Esophagus muscularis mucosa (tissue), 4 donors: ENCODE measurements around the gene MFGE8. TPM values are rescaled to one million over a fixed set of nuclear protein-coding genes. Genes with fewer than 3 reads are reported as not detected.

ENCODE experiments used
- DNase-seq: peaks from one replicate; pipeline ENCODE4 v3.0.0-alpha.2; 2017; ENCODE audit errors: extremely low spot score
- H3K27ac ChIP-seq, 4 donors: fragments of 200-600 bp; sonication (generic); replicated peaks in 1 of 4; 1 replicate in 3 of 4; 2 replicates in 1 of 4; pipeline ENCODE4 v1.5.1; 2016 to 2019; ENCODE audit warnings: mild to moderate bottlenecking in 1 of 4
- H3K27me3 ChIP-seq, 4 donors: fragments of 200-600 bp; sonication (generic); one replicate each; pipeline versions ENCODE4 v1.5.1 to v1.6.0; 2016 to 2019
- H3K36me3 ChIP-seq, 4 donors: fragments of 200-600 bp; sonication (generic); one replicate each; pipeline ENCODE4 v1.5.1; 2016 to 2019
- H3K4me1 ChIP-seq, 4 donors: fragments of 200-600 bp; sonication (generic); one replicate each; pipeline ENCODE4 v1.5.1; 2016 to 2019
- H3K4me3 ChIP-seq, 4 donors: fragments of 200-600 bp; sonication (generic); 1 replicate in 2 of 4; 2 replicates in 2 of 4; pipeline ENCODE4 v1.5.1; 2016 to 2019; ENCODE audit warnings: mild to moderate bottlenecking in 4 of 4, moderate library complexity in 1 of 4
- H3K9me3 ChIP-seq, 4 donors: fragments of 200-600 bp; sonication (generic); 1 replicate in 3 of 4; 2 replicates in 1 of 4; pipeline ENCODE4 v1.5.1; 2016 to 2019
- EP300 ChIP-seq: sonication (generic); formaldehyde crosslinking; IDR thresholded peaks from one replicate; pipeline ENCODE4 v1.6.1; 2017; ENCODE audit warnings: antibody characterized with exemption
- POLR2A ChIP-seq: fragments of 450-650 bp; IDR thresholded peaks from one replicate; pipeline ENCODE4 v1.6.1; 2017; ENCODE audit warnings: antibody characterized with exemption, moderate library complexity, mild to moderate bottlenecking, low read depth
- POLR2AphosphoS5 ChIP-seq, 2 donors: sonication (generic); formaldehyde crosslinking; IDR thresholded peaks; one replicate each; pipeline ENCODE4 v1.6.1; 2017; ENCODE audit warnings: antibody characterized with exemption in 2 of 2
- WGBS: methylation state at CpG from one replicate; pipeline ENCODE4 v1.1.5; 2018; 5-methylcytosine and 5-hydroxymethylcytosine counted together
- intact Hi-C: fragments of 100-400 bp; cut with DNase I; formaldehyde crosslinking; loops from one replicate; pipeline ENCODE4 v1.15.1; 2023
- total RNA-seq, 4 donors: library from RNA; depleted of rRNA; stranded (reverse); fragments of >200 nt; gene quantifications; one replicate each; pipeline versions ENCODE4 v1.1.0 to v1.2.1, GENCODE V29; 2016
- TF ChIP-seq, protein P1 (sequence below), 3 experiments: fragments of 200-600 bp in 2 of 3; fragments of 450-650 bp in 1 of 3; sonication (generic) in 2 of 3; IDR thresholded peaks; one replicate each; pipeline ENCODE4 v1.5.1; 2017 to 2019; ENCODE audit warnings: antibody characterized with exemption in 3 of 3, mild to moderate bottlenecking in 2 of 3, moderate library complexity in 1 of 3

MFGE8 gene
- total RNA-seq, 4 donors from 2014 or later: 355 to 614 (median 564) TPM

DNA sequence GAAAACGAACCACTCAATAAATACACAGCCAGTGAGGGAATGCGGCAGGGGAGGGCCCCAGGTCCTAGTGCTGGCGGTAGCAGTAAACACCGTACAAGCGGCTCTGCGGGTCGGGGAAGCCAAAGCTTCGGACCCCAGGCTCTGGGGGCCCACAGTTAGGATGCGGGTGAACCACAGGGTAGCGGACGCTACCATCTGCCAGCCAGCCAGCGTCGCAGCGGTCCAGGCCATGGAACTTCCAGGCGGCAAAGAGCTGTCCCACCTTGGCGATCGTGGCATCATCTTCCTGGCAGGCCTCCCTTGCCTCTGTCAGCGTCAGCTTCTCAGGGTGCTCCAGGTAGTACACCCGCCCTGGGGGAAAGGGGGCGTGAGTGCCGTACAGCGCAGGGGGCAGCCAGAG, 35.3 kb downstream of the MFGE8 start:
- peaks cover 0 to 11% (median 2%) of the 10 kb centered on the region in 4 donors for H3K36me3 ChIP-seq
- no peak for TF ChIP-seq POLR2AphosphoS5 (IDR thresholded peaks at IDR 0.05)
- TF ChIP-seq, protein P1, sequence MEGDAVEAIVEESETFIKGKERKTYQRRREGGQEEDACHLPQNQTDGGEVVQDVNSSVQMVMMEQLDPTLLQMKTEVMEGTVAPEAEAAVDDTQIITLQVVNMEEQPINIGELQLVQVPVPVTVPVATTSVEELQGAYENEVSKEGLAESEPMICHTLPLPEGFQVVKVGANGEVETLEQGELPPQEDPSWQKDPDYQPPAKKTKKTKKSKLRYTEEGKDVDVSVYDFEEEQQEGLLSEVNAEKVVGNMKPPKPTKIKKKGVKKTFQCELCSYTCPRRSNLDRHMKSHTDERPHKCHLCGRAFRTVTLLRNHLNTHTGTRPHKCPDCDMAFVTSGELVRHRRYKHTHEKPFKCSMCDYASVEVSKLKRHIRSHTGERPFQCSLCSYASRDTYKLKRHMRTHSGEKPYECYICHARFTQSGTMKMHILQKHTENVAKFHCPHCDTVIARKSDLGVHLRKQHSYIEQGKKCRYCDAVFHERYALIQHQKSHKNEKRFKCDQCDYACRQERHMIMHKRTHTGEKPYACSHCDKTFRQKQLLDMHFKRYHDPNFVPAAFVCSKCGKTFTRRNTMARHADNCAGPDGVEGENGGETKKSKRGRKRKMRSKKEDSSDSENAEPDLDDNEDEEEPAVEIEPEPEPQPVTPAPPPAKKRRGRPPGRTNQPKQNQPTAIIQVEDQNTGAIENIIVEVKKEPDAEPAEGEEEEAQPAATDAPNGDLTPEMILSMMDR (IDR thresholded peaks at IDR 0.05): no peak
- TF ChIP-seq POLR2A: no peak
- no peak for TF ChIP-seq EP300
- no peak for DNase-seq
- intact Hi-C loops: no loop called here
- 86% methylated on average over 17 of the region's 22 CpGs for WGBS
- H3K4me1 ChIP-seq: peaks cover 0 to 4% (median 2%) of the 10 kb centered on the region in 4 donors
- no peaks in the 10 kb centered on the region for H3K9me3 ChIP-seq
- no peak overlapping the region for H3K4me3 ChIP-seq
- H3K27ac ChIP-seq: no peak overlapping the region
- peaks cover 0 to 18% (median 0%) of the 10 kb centered on the region in 4 donors for H3K27me3 ChIP-seq

DNA sequence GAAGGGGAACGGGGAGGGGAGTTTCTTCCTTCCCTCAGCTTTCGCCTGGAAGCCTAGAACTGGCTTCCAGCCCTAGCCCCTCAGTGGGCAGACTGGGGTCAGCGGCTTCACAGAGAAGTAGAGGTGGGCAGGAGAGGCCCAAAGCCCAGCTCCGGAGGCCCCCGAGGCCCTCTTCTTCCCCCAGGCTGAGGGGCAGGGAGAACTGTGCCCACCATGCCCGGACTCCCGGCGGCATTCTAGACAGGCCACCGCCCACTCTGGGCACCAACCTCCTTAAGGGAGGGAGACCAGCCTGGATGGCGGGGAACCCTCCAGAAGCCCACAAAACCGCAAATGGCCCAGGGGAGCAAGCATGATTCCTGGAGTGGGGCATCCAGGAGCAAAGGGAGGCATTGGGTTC, 35.8 kb downstream of the MFGE8 start:
- intact Hi-C loops: no loop called here
- Histone ChIP-seq H3K27me3 (peaks cover 0 to 23% (median 0%) of the 10 kb centered on the region in 4 donors), H3K36me3 (peaks cover 0 to 11% (median 2%) of the 10 kb centered on the region in 4 donors), H3K27ac (no peak overlapping the region), H3K4me3 (no peak overlapping the region), H3K9me3 (no peaks in the 10 kb centered on the region), H3K4me1 (peaks cover 0 to 4% (median 2%) of the 10 kb centered on the region in 4 donors)
- WGBS: 95% methylated on average over 11 of the region's 11 CpGs
- TF ChIP-seq POLR2AphosphoS5 (IDR thresholded peaks at IDR 0.05) (no peak), EP300 (no peak), POLR2A (no peak)
- TF ChIP-seq, protein P1 (IDR thresholded peaks at IDR 0.05): no peak
- no peak for DNase-seq

DNA sequence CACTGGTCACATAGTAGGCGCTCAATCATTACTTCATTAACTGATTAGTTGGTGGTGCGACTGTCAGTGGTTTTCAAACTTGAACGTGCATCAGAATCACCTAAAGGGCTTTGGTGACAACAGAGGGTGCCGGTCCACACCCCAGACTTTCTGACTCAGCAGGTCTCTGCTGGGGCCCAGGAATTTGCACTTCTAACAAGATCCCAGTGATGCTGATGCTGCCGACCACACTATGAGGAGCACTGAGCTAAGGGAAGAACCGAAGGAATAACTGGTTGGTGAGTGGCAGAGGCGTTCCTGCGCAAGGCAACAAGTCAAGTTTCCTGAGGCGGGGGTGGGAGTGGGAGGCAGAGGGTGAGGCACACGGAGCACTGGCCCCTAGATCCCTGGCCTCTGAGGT, 36.6 kb downstream of the MFGE8 start:
- no peak for DNase-seq
- intact Hi-C loops: no loop called here
- TF ChIP-seq POLR2A (no peak), POLR2AphosphoS5 (IDR thresholded peaks at IDR 0.05) (no peak), EP300 (no peak)
- TF ChIP-seq, protein P1 (IDR thresholded peaks at IDR 0.05): no peak
- H3K9me3 ChIP-seq: no peaks in the 10 kb centered on the region
- WGBS: 83% methylated on average over 10 of the region's 10 CpGs
- peaks cover 0 to 4% (median 2%) of the 10 kb centered on the region in 4 donors for H3K4me1 ChIP-seq
- H3K36me3 ChIP-seq: peaks cover 0 to 11% (median 2%) of the 10 kb centered on the region in 4 donors
- H3K27me3 ChIP-seq: peaks cover 0 to 31% (median 0%) of the 10 kb centered on the region in 4 donors
- H3K4me3 ChIP-seq: no peak overlapping the region
- no peak overlapping the region for H3K27ac ChIP-seq

DNA sequence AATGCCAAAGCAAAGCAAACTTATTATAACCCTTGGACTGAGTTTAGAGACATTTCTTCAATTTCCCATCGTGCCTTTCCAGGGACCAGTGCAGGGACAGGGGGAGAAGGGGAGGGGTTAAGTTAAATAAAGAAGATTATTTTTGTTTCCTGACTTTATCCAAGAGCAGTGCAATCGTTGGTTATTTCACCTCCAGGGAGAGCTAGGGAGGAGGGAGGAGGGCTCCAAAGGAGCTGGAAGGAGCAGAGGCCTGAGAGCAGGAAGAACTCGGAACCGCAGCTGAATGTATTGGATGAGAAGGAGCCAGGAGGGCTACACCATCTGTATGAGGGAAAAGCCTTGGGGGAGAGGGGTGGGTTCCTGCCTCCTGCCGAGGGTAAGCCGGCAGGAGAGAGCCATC, 38.5 kb downstream of the MFGE8 start:
- TF ChIP-seq EP300 (no peak), POLR2AphosphoS5 (IDR thresholded peaks at IDR 0.05) (no peak), POLR2A (no peak)
- TF ChIP-seq, protein P1 (IDR thresholded peaks at IDR 0.05): no peak
- Histone ChIP-seq H3K4me3 (no peak overlapping the region), H3K9me3 (no peaks in the 10 kb centered on the region), H3K4me1 (peaks cover 0 to 4% (median 2%) of the 10 kb centered on the region in 4 donors), H3K27ac (no peak overlapping the region), H3K36me3 (peaks cover 0 to 4% (median 2%) of the 10 kb centered on the region in 4 donors), H3K27me3 (peaks cover 0 to 48% (median 0%) of the 10 kb centered on the region in 4 donors)
- no peak for DNase-seq
- 14% methylated on average over 6 of the region's 6 CpGs for WGBS
- intact Hi-C loops: no loop called here

DNA sequence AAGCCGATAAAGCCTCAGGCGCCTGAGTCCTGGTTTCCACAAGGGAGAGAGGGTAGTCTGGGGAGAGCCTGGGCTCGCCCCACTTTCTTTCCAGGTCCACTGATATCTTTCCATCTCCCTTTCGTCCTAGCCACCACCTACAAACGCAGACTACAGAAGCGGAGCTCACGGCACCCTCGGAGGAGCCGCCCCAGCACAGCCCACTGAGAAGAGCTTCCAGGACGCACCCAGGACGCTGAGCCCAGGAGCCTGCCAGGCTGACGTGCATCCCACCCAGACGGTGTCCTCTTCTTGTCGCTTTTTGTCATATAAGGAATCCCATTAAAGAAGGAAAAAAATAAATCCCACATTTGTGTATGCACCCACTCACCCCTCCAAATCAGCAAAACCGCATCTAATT, 38.9 kb downstream of the MFGE8 start:
- Histone ChIP-seq H3K4me3 (no peak overlapping the region), H3K4me1 (peaks cover 0 to 4% (median 2%) of the 10 kb centered on the region in 4 donors), H3K27ac (no peak overlapping the region), H3K9me3 (no peaks in the 10 kb centered on the region), H3K27me3 (peaks cover 0 to 48% (median 0%) of the 10 kb centered on the region in 4 donors), H3K36me3 (peaks cover 0 to 4% (median 2%) of the 10 kb centered on the region in 4 donors)
- TF ChIP-seq, protein P1 (IDR thresholded peaks at IDR 0.05): no peak
- TF ChIP-seq POLR2A: no peak
- no peak for TF ChIP-seq POLR2AphosphoS5 (IDR thresholded peaks at IDR 0.05)
- TF ChIP-seq EP300: no peak
- intact Hi-C loops: no loop called here
- WGBS: 79% methylated on average over 15 of the region's 15 CpGs
- no peak for DNase-seq
